OCI-LY7 (cell line): Measurements from ENCODE around the gene HIRIP3.

Experiments
- EZH2phosphoT487 ChIP-seq: fragments of 200-600 bp; sonication (generic); IDR thresholded peaks from 2 replicates; pipeline ENCODE4 v1.6.1; 2018; ENCODE audit warnings: low read depth, borderline replicate concordance, mild to moderate bottlenecking, mixed run types, antibody characterized with exemption, low read length, moderate library complexity, mixed read lengths
- TF ChIP-seq, protein P1 (sequence below): fragments of 200-600 bp; sonication (generic); conservative IDR thresholded peaks from 2 replicates; pipeline ENCODE4 v1.5.1; 2014; ENCODE audit warnings: mild to moderate bottlenecking, antibody characterized with exemption, low read length, moderate library complexity, mixed read lengths

DNA sequence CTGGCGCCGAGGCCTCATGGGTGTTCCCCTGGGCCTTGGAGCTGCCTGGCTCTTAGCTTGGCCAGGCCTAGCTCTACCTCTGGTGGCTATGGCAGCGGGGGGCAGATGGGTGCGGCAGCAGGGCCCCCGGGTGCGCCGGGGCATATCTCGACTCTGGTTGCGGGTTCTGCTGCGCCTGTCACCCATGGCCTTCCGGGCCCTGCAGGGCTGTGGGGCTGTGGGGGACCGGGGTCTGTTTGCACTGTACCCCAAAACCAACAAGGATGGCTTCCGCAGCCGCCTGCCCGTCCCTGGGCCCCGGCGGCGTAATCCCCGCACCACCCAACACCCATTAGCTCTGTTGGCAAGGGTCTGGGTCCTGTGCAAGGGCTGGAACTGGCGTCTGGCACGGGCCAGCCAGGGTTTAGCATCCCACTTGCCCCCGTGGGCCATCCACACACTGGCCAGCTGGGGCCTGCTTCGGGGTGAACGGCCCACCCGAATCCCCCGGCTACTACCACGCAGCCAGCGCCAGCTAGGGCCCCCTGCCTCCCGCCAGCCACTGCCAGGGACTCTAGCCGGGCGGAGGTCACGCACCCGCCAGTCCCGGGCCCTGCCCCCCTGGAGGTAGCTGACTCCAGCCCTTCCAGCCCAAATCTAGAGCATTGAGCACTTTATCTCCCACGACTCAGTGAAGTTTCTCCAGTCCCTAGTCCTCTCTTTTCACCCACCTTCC lies 7.9 kb downstream of the HIRIP3 start:
- TF ChIP-seq, protein P1, sequence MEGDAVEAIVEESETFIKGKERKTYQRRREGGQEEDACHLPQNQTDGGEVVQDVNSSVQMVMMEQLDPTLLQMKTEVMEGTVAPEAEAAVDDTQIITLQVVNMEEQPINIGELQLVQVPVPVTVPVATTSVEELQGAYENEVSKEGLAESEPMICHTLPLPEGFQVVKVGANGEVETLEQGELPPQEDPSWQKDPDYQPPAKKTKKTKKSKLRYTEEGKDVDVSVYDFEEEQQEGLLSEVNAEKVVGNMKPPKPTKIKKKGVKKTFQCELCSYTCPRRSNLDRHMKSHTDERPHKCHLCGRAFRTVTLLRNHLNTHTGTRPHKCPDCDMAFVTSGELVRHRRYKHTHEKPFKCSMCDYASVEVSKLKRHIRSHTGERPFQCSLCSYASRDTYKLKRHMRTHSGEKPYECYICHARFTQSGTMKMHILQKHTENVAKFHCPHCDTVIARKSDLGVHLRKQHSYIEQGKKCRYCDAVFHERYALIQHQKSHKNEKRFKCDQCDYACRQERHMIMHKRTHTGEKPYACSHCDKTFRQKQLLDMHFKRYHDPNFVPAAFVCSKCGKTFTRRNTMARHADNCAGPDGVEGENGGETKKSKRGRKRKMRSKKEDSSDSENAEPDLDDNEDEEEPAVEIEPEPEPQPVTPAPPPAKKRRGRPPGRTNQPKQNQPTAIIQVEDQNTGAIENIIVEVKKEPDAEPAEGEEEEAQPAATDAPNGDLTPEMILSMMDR = no peak
- TF ChIP-seq EZH2phosphoT487 = no peak
